Stromal cell of bone marrow (primary cell): ENCODE data around the gene HIVEP3.

Experiments used
- DNase-seq: peaks from one replicate; pipeline ENCODE4 v3.0.0-alpha.2; 2012; ENCODE audit warnings: low read depth

HIVEP3 gene

DNA sequence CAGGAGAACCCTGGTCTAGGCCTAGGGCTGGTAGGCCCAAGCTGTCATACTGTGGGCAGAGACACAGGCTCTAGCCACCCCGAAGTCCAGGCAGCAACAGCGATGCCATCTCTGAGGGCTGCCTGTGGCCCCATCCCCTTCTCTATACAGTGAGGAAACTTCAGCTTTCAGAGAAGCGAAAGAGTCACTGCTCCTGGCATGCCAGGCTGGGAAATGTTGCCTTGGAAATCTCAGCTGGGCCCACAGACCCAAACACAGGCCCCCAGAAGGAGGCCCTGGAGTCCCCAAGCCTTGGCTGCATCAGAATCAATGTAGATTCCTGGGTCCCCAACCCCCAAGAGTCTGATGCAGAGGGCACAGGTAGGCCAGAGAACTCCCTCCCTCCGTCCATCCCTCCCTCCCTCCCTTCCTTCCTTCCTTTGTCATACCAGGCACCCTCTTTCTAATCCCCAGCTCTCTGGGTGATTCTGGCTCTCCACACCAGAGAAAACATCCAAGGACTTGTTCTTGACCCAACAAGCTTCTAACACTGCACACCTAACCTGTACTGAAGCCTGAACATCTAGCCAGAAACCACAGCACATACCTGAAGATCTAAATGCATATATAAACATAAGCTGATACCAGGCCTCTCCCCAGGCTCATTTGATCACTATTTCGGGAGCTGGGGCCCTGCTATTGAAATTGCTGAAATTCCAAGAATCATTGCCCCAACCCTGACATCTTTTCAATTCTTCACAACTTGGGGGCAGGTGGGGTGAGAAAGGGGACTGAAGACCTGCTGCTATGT lies 291.0 kb downstream of the HIVEP3 start:
- DNase-seq = no peak

DNA sequence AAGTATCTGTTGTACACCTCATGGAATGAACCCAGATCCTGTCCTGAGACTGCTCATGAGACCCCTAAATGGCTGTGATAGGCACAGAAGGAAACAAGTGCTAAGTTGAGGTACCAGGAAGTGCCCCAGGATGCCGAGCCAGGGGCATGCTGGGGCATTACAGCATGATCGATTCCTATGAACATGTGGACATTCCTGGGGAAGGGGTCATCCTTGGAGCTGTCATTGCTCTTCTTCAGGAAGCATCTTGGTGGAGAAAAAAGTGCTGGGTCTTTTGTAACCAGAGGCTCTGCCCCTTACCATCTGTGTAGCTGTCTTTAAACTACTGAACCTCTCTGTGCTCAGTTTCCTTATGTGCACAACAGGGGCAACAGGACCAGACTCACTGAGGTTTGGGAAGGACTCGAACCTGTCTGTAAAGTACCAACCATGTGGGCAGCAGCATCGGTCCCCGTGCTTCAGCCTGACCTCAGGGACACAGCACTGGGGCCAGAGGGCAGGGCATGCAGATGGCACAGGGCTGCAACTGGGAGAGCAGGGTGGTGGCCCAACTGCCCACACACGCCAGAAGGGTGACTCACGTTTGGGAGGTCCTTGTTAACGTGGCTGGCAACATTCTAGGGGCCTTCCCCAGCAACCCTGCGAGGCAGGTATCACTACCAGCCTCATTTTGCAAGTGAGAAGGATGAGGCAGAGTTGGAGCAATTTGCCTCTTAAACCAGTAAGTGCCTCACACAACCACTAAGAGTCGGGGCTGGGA lies 291.9 kb downstream of the HIVEP3 start:
- DNase-seq = no peak

GRCh38 chr1:41626146-41626545 lies 292.6 kb downstream of the HIVEP3 start:
- DNase-seq = no peak

DNA sequence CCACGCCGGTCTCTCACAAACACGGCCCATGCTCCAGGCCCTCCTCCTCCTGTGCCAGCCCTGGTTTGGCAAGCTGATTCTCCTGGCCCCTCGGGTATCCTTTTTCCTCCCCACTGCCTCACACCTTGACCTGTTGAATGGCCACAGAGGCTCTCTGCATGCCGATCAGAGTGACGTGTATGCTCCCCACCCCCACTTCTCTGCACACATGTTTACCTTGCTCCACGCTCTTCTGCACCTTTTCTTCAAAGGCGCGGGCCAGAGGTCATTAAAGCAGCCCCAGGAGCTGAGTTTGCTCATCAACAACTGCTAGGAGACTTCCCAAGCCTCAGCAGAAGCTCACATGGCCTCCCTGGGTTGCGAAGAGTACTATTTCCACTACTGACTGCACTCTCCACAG lies 295.0 kb downstream of the HIVEP3 start:
- DNase-seq = no peak

DNA sequence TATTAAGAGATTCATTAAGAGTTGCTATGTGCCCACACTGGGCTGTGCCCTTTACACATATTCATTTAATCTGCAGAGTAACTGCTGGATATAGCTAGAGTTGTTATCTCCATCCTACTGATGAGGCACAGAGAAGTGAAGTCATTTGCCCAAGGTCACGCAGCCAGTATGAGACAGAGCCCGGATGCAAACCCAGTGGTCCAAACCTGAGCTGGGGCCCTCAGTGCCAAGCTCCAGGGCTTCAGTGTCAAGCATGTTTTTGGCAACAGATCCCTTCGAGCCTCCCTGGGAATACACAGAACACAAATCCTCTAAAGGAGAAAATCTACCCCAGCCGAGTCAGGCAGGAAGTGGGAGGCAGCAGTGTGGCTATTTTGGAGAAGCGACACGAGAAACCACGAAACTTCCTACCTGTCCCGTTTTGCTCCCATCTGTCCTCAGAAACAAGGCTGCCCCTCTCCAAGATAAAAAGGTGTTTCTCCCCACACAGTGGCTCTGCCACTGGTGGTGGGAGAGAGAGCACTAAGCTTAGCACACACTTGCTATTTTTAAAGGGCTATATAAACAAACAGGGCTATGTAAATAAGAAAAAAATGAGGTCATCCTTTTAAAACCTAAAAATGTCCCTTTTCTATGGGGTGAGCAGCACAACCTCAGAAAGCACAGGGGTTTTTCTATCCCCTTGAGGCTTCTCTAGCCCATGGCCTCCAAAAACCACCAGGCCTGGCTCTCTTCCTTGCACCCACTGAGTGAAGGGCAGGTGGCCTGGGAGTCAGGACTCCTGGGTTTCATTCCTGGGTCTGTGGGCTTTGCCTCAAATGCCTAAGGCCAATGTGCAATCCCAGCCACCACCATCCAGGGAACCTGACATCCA lies 295.6 kb downstream of the HIVEP3 start:
- no peak for DNase-seq

DNA sequence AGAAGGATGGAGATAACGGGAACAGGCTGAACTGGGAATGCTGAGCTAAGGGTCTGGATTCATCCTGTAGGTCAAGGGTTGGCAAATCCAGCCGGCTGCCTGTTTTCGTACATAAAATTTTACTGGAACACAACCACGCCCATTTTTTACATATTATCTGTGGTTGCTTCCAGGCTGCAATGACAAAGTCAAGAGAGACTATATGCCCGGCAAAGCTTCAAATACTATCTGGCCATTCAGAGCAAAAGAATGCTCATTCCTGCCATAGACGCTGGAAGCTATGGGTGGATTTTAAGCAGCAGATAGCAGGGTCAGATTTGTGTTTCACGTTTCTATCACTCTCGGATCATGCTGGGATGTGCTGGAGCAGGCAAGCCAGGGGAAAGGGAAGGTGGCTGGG lies 296.3 kb downstream of the HIVEP3 start:
- DNase-seq = no peak

- DNase-seq = no peak
These were observed 296.9 kb downstream of the HIVEP3 start for GRCh38 chr1:41621791-41622190.

DNA sequence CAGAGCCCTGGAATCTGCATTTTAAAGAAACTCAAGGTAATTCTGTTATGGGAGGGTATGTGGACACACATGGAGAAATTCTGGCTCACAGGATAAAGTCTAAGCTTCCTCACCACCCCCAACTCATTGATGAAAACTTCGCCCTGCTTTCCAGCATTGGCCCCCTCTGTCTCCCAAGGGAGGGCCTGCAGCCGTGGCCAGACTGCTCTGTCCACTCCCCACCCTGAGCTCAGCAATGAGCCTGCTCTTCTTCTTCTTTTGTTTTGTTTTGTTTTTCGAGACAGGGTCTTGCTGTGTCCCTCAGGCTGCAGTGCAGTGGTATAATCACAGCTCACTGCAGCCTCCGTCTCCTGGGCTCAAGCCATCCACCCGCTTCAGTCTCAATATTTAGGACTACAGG lies 297.5 kb downstream of the HIVEP3 start:
- no peak for DNase-seq

GRCh38 chr1:41620365-41621169 lies 298.2 kb downstream of the HIVEP3 start:
- DNase-seq = no peak

DNA sequence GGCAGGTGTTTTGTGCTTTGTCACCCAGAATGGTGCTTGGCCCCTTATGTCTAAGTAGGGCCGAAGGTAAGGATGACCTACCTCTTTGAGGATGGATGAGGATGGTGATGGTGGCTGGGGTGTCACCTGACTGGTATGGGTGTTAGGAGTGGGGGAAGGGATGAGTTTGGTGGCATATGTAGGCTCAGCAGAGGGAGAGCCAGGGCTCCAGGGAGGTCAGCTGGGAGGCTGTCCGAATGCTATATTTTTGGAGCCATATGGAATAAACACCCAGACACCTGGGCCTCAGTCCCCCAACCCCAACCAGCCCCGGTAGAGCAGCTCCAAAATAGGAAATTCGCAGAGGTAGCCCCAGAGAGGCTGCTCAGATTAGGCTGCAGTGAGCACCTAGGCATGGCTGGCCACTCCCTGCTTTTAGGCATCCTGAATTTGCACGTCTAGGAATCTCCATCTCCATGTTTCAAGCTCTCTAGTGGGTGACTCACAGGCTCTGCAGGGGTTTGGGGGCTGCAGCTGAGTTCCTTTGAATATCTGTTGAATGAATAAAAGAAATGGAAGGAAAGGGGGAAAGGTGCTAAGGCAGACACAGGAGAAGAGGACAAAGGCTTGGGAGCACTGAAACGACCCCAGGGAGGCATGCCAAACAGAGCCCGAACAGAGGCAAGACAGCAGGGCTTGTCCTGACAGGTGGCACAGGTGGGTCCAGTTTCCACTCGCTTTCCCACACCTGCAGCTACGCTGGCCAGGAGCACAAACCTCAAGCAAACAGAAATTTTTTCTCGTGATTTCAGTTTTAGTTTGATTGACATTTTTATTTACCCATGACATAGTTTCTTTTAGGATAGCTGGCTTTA lies 299.0 kb downstream of the HIVEP3 start:
- DNase-seq = no peak

- no peak for DNase-seq
These were observed 299.9 kb downstream of the HIVEP3 start for GRCh38 chr1:41618871-41619270.

DNA sequence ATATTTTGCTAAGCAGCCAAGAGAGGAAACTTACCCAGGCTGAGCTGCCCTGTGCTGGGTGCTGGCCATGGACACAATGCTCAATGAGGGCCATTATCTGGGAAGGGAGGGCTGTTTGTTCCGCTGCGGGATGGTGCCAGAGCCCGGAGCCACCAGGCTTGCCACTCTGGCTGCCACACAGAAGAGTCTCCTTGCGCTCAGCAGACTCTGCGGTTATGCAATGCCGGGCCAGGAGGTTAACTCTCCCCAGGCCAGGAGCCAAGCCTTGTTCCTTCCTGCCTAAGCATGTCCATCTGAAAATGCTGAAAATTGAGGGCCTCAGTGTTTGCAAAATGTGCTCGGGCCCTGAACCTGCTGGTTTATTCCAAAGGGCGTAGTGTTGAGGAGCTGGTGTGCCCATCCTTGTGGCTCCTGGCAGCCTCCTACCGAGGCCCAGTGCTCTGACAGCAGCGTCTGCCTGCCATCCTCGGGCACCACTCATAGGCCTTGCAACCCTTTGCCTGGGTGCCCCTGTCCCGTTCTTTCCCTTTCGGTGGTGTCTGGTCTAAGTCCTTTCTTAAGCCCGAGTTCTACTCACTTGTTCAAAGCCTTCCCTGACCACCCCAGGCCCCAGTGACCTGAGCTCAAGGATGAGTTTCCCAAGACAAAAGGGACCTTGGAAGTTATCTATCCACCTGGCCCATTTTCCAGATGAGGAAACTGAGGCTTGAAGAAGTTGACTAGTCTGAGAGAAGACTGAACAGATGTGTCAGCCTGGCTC lies 300.5 kb downstream of the HIVEP3 start:
- DNase-seq = no peak

DNA sequence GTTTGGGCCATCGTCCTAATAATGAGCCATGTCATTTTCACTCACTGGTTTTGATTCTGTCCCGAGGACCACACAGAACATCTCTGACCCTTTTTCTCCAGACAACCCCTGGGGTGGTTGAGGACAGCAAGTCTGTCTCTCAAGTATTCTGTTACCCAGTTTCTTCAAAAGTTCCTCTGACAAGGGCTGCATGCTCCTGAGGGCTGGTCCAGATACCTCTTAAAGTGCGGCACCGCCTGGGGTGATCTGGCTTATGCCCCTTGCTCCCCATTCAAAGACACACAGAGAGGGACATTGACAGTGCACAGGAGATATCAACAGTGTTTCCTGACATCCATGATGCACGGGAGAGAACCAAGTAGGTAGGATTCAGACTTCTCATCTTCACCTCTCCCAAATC lies 301.4 kb downstream of the HIVEP3 start:
- no peak for DNase-seq

DNA sequence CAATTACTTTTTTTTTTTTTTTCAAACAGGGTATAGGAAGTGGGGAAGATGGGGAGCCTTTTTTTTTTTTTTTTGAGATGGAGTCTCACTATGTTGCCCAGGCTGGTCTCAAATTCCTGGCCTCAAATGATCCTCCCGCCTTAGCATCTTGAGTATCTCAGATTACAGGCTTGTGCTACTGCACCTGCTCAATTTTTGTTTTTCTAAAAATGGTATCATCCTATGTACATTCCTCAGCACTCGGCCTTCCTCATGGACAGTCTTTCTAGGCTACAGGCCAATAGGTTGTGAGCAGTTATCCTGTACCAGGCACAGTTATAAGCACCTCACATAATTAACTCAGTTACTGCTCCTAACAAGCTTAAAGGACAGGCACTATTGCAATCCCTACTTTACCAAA lies 302.2 kb downstream of the HIVEP3 start:
- no peak for DNase-seq

DNA sequence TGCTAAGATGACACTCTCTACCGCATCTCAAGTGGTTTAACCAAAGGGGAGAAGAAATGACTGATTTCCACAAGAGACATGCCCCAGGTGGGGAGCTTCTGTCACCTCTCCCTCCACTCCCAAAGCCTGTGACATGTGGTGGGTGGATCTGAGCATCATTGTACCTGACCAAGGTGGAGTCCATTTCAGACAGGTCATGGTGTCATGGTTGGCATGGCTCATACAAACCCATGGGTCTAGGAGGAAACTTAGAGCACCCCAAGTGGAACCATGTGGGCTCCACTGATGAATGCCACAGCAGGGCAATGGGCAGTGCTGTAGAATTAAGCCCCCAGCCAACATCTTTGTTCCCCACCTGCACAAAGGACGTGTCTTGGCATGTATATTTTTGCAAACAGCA lies 302.7 kb downstream of the HIVEP3 start:
- DNase-seq = no peak

GRCh38 chr1:41615316-41615715 lies 303.4 kb downstream of the HIVEP3 start:
- DNase-seq = no peak

DNA sequence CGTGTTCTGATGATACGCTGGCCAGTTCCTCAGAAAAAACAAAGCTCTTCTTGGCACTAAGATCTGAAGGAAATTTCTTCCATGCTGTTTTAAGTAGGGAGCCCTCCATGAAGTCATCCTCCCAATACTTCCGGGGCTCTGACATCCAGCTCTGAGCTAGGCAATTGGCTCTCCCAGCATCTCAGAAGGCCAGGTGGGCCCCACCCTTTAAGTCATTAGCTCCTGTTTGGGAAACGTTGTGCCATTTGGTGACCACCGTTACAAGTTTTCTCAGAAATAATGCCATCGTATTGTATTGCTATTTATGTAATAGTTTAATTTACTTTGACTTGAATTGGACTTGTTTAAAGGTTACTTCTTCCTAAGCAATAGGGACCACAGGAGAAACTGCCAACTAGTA lies 303.9 kb downstream of the HIVEP3 start:
- DNase-seq = no peak

GRCh38 chr1:41613689-41614574 lies 304.8 kb downstream of the HIVEP3 start:
- no peak for DNase-seq

- DNase-seq = no peak
These were observed 305.8 kb downstream of the HIVEP3 start for GRCh38 chr1:41612953-41613352.
